GM19324 (cell line): ENCODE data around the gene AGRN.
A peak's percentile ranks its signal among the peaks of the same experiment; 100 is the strongest.
"Not testable (repeated sequence)": the region's sequence is repeated elsewhere in the genome, so short reads cannot be mapped to it uniquely, and the experiment has no call there.

ENCODE experiments used
- ATAC-seq: cut with Tn5 transposase; IDR thresholded peaks from one replicate; pipeline ENCODE4 v1.9.1; 2021; ENCODE audit warnings: mild to moderate bottlenecking, moderate library complexity; ENCODE audit not compliant: unreplicated experiment, low FRiP score

AGRN gene

GRCh38 chr1:1049318-1050165, 29.6 kb downstream of the AGRN start:
- ATAC-seq: no peak

DNA sequence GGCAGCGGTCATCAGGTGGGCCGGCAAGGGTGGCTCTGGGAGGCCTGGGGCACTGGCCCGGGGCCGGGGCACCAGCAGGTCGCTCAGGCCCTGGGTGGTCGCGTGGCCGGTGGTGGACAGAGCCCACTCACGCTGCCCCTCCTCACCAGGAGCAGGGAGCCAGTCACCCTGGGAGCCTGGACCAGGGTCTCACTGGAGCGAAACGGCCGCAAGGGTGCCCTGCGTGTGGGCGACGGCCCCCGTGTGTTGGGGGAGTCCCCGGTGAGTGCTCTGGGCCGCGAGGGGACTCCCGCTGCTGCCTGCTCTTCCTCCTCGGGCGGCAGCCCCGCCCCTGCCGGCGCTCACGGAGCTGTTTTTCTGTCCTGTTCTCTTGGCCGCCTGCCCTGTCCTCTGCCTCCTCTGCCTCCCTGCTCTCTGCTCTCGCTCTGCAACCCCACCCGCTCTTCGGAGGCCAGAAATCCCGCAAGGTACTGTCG, 30.7 kb downstream of the AGRN start:
- ATAC-seq: no peak

GRCh38 chr1:1051127-1051810, 31.3 kb downstream of the AGRN start:
- ATAC-seq: no peak

- no peak for ATAC-seq
Observed at GRCh38 chr1:1052003-1052840, 32.3 kb downstream of the AGRN start.

- ATAC-seq: no peak
Observed at GRCh38 chr1:1053022-1053421, 33.1 kb downstream of the AGRN start.

DNA sequence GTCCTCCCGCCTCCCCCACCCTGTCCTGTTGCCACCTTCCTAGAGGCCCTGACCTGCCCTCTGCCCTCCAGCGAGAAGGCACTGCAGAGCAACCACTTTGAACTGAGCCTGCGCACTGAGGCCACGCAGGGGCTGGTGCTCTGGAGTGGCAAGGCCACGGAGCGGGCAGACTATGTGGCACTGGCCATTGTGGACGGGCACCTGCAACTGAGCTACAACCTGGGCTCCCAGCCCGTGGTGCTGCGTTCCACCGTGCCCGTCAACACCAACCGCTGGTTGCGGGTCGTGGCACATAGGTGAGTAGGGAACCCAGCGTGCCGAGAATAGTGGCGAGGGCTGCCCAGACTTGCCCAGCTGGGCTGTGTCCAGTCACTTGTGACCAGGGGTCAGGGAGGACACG, 33.8 kb downstream of the AGRN start:
- ATAC-seq: no peak

GRCh38 chr1:1054099-1054700, 34.3 kb downstream of the AGRN start:
- no peak for ATAC-seq

DNA sequence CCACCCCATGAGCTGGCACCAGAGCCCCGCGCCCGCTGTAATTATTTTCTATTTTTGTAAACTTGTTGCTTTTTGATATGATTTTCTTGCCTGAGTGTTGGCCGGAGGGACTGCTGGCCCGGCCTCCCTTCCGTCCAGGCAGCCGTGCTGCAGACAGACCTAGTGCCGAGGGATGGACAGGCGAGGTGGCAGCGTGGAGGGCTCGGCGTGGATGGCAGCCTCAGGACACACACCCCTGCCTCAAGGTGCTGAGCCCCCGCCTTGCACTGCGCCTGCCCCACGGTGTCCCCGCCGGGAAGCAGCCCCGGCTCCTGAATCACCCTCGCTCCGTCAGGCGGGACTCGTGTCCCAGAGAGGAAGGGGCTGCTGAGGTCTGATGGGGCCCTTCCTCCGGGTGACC, 35.1 kb downstream of the AGRN start:
- ATAC-seq: no peak

DNA sequence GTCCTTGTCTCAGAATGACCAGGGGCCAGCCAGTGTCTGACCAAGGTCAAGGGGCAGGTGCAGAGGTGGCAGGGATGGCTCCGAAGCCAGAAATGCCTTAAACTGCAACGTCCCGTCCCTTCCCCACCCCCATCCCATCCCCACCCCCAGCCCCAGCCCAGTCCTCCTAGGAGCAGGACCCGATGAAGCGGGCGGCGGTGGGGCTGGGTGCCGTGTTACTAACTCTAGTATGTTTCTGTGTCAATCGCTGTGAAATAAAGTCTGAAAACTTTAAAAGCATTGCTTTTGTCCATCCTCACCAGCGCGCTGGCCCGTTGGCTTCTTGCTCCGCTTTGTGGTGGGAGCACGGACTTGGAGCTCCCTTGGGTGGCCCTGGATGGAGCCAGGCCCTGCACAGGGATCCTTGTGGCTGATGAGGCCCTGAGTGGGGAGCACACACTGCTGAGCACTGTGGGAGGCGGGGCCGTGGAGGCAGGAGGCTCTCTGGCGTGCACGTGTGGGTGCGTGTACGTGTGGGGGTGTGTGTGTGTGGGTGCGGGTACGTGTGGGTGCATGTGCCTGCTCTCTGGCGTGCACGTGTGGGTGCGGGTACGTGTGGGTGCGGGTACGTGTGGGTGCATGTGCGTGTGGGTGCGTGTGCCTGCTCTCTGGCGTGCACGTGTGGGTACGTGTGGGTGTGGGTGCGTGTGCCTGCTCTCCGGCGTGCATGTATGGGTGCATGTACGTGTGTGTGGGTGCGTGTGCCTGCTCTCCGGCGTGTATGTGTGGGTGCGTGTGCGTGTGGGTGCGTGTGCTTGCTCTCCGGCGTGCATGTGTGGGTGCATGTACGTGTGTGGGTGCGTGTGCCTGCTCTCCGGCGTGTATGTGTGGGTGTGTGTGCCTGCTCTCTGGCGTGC, 36.2 kb downstream of the AGRN start:
- ATAC-seq: no peak

GRCh38 chr1:1057769-1058087, 37.8 kb downstream of the AGRN start:
- not testable (repeated sequence) for ATAC-seq

DNA sequence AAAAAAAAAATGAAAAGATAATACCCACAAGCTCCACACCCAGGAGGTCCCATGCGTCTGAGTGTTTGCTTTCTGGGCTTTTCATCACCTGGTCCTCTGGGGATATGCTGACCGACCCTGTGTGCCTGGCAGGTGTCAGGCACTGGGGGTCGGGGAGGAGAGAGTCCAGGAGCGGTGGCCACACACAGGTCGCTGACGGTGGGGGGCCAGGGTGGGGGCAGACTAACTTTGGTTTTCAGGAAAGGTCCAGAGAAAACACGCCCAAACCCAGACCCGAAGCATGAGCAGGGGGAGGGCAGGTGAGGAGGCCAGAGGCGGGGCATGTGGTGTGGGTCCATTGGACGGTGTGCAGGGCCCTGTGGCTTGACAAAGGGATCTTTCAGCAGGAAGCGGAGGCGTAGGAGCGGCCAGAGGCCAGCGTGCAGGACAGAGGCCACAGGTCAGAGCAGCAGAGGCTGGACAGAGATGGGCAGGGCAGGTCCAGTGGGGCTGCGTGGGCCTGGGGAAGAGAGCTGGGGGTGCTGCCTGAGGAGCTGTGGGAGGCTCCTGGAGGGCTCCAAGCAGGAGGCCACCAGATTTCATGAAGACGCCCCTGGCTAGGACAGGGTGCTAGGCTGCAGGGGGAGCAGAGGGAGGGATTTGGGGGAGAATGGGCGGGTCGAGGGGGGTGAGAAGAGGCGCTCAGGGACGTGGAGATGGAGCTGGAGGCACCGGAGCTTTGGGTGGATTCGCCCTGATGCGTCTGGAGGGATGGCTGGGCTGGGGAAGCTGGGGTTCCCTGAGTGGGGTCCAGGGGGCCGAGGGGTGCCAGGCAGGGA, 38.4 kb downstream of the AGRN start:
- ATAC-seq: no peak

GRCh38 chr1:1058921-1059493, 39.1 kb downstream of the AGRN start:
- ATAC-seq: no peak

DNA sequence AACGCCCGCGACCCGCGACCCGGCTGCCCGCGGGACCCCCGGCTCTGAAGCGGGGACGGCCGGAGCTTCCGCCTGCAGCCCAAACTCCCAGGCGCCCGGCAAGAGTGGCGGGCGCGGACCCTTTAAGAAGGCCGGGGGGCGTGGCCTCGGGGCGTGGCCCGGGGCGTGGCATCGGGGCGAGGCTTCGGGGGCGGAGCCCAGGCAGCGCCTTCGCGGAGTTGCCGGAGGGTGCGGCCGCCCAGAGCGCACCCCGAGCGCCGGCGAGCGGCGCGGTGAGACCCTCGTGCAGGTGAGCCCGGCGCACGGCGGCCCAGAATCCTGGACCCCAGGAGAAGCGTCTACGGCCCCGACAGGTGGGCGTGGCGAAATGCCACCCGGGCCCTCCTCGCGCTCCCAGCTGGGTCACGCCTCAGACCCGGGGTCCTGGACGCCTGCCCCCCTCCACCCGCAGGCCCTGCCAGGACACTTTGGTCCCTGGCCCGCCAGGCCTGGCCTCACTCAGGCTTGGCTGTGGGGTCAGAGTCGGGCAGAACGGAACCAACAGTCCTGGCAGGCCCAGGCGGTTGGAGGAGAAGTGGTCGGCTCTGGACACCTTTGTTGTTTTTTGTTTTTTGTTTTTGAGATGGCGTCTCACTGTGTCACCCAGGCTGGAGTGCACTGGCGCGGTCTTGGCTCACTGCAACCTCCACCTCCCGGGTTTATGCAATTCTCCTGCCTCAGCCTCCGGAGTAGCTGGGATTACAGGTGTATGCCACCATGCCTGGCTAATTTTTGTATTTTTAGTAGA, 39.8 kb downstream of the AGRN start:
- peak; percentile 73 for ATAC-seq

- no peak for ATAC-seq
Observed at GRCh38 chr1:1060281-1061000, 40.5 kb downstream of the AGRN start.

- no peak for ATAC-seq
Observed at GRCh38 chr1:1061682-1062345, 41.9 kb downstream of the AGRN start.

- no peak for ATAC-seq
Observed at GRCh38 chr1:1062348-1063163, 42.6 kb downstream of the AGRN start.
